Body of pancreas (tissue), 4 donors: ENCODE data around the gene ANO2.

ENCODE experiments used
- POLR2A ChIP-seq, 3 donors: fragments of 450-650 bp; IDR thresholded peaks; one replicate each; pipeline ENCODE4 v1.6.1; 2016; ENCODE audit warnings: antibody characterized with exemption in 3 of 3, mild to moderate bottlenecking in 2 of 3
- TF ChIP-seq, protein P1 (sequence below), 7 experiments: fragments of 450-650 bp in 4 of 7; fragments of 200-600 bp in 3 of 7; sonication (generic) in 3 of 7; IDR thresholded peaks; one replicate each; pipeline ENCODE4 v1.5.1; 2016 to 2019; ENCODE audit warnings: antibody characterized with exemption in 7 of 7

DNA sequence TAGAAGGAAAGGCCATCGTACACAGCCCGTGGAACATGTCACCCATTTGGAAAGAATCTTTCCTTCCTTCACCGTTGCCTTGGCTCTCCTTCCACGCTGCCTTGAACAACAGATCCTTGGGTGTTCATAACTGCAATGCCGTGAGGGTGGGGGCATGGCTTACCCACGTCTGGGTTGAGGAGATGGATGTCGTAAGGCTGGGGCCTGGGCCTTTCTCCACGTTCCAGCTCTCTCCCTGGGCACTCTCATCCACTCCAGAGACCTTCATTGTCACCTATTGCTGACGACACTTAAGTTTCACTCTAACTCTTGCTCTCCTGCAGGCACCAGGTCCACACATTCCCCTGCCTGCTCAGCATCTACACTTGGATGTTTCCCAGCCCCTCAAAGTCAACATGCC, 19.4 kb downstream of the ANO2 start:
- TF ChIP-seq, protein P1, sequence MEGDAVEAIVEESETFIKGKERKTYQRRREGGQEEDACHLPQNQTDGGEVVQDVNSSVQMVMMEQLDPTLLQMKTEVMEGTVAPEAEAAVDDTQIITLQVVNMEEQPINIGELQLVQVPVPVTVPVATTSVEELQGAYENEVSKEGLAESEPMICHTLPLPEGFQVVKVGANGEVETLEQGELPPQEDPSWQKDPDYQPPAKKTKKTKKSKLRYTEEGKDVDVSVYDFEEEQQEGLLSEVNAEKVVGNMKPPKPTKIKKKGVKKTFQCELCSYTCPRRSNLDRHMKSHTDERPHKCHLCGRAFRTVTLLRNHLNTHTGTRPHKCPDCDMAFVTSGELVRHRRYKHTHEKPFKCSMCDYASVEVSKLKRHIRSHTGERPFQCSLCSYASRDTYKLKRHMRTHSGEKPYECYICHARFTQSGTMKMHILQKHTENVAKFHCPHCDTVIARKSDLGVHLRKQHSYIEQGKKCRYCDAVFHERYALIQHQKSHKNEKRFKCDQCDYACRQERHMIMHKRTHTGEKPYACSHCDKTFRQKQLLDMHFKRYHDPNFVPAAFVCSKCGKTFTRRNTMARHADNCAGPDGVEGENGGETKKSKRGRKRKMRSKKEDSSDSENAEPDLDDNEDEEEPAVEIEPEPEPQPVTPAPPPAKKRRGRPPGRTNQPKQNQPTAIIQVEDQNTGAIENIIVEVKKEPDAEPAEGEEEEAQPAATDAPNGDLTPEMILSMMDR (IDR thresholded peaks at IDR 0.05): no peak
- no peak for TF ChIP-seq POLR2A (IDR thresholded peaks at IDR 0.05)
